HCT116 (cell line): ENCODE measurements around the gene JAG1. TPM values are rescaled to one million over a fixed set of nuclear protein-coding genes. Genes with fewer than 3 reads are reported as not detected.

Experiments
- ATAC-seq: fragments of 200-7000 bp; cut with Tn5 transposase; 2 replicates; pipeline ENCODE4 v1.9.1; 2020; ENCODE audit warnings: mild to moderate bottlenecking, moderate library complexity
- BruUV-seq: library from RNA; stranded (reverse); fragments of 400-500 nt; replicated peaks from 2 replicates; lab custom pipeline; 2021; lab: Mats Ljungman, UMichigan
- CTCF ChIA-PET: fragments of 300-600 bp; sonication (Branson Sonifier 250); formaldehyde crosslinking; loops from one replicate; lab custom pipeline; 2021; ENCODE audit warnings: antibody characterized with exemption; lab: Charles Lee
- POLR2A ChIA-PET: fragments of 300-600, 350-600 bp; sonication (Branson Sonifier 250); formaldehyde crosslinking; loops from one replicate; lab custom pipeline; 2021; ENCODE audit warnings: antibody characterized with exemption; lab: Charles Lee
- RAD21 ChIA-PET, 2 experiments: fragments of 300-600 bp; sonication (Branson Sonifier 250); formaldehyde crosslinking; loops; one replicate each; lab custom pipeline; 2023; ENCODE audit warnings: low total read pairs in 2 of 2; ENCODE audit not compliant: uncharacterized antibody in 2 of 2, unreplicated experiment in 2 of 2, low non-redundant PET in 1 of 2; lab: Charles Lee
- DNase-seq: peaks from one replicate; pipeline ENCODE4 v3.0.0-alpha.2; 2010; ENCODE audit warnings: low read depth, low spot score
- H2AFZ ChIP-seq: fragments of 200-600 bp; shearing (Covaris generic), sonication (generic); 2 replicates; pipeline ENCODE4 v1.6.1; 2017; ENCODE audit warnings: low read depth, mixed run types, mixed read lengths, antibody characterized with exemption, low read length; ENCODE audit not compliant: poor library complexity, severe bottlenecking
- H3K27ac ChIP-seq: 2 replicates; pipeline ENCODE4 v1.5.1; 2012; ENCODE audit warnings: low read depth, low read length
- H3K27me3 ChIP-seq: fragments of 200-600 bp; sonication (generic); 2 replicates; pipeline ENCODE4 v1.6.1; 2016; ENCODE audit warnings: mixed run types, low read length, mixed read lengths; ENCODE audit not compliant: insufficient read depth
- H3K36me3 ChIP-seq, 2 experiments: fragments of 200-500 bp in 1 of 2; fragments of 200-600 bp in 1 of 2; sonication (Bioruptor generic) in 1 of 2; sonication (generic) in 1 of 2; 2 replicates each; pipeline versions ENCODE4 v1.5.1 to v1.6.1; 2014 to 2016; ENCODE audit warnings: low read length in 2 of 2, inconsistent platforms in 1 of 2, mixed read lengths in 1 of 2, mixed run types in 1 of 2; ENCODE audit not compliant: insufficient read depth in 2 of 2, control insufficient read depth in 1 of 2
- H3K4me1 ChIP-seq, 2 experiments: fragments of 200-600 bp in 1 of 2; sonication (generic) in 1 of 2; 2 replicates each; pipeline versions ENCODE4 v1.5.1 to v1.6.1; 2012 to 2017; ENCODE audit warnings: low read length in 2 of 2, inconsistent platforms in 1 of 2, mild to moderate bottlenecking in 1 of 2, mixed read lengths in 1 of 2, mixed run types in 1 of 2, moderate library complexity in 1 of 2; ENCODE audit not compliant: insufficient read depth in 2 of 2, control insufficient read depth in 1 of 2
- H3K4me2 ChIP-seq: fragments of 200-600 bp; sonication (generic); 2 replicates; pipeline ENCODE4 v1.6.1; 2017; ENCODE audit warnings: mixed run types, low read length, mixed read lengths
- H3K4me3 ChIP-seq, 2 experiments: fragments of 200-600 bp in 1 of 2; sonication (generic) in 1 of 2; replicated peaks in 1 of 2; 2 replicates each; pipeline ENCODE4 v1.5.1; 2011 to 2016; ENCODE audit warnings: low read length in 2 of 2, control low read depth in 1 of 2, low read depth in 1 of 2, mild to moderate bottlenecking in 1 of 2, mixed read lengths in 1 of 2, mixed run types in 1 of 2
- H3K79me2 ChIP-seq: fragments of 200-600 bp; sonication (generic); 2 replicates; pipeline ENCODE4 v1.6.1; 2017; ENCODE audit warnings: mild to moderate bottlenecking, mixed run types, low read length, moderate library complexity, mixed read lengths; ENCODE audit not compliant: insufficient read depth
- H3K9ac ChIP-seq: fragments of 200-600 bp; sonication (generic); 2 replicates; pipeline ENCODE4 v1.6.1; 2016; ENCODE audit warnings: low read length, mixed read lengths
- H3K9me2 ChIP-seq: fragments of 200-600 bp; sonication (generic), shearing (Covaris generic); 2 replicates; pipeline ENCODE4 v1.6.1; 2017; ENCODE audit warnings: mixed run types, mild to moderate bottlenecking, moderate library complexity; ENCODE audit not compliant: insufficient read depth
- H3K9me3 ChIP-seq, 2 experiments: fragments of 200-500 bp in 1 of 2; fragments of 200-600 bp in 1 of 2; sonication (Bioruptor generic) in 1 of 2; sonication (generic) in 1 of 2; 2 replicates each; pipeline ENCODE4 v1.6.1; 2014 to 2017; ENCODE audit warnings: low read length in 2 of 2, mixed read lengths in 2 of 2, inconsistent platforms in 1 of 2, low read depth in 1 of 2, mild to moderate bottlenecking in 1 of 2, mixed run types in 1 of 2, moderate library complexity in 1 of 2; ENCODE audit not compliant: control insufficient read depth in 1 of 2, insufficient read depth in 1 of 2
- H4K20me1 ChIP-seq: fragments of 200-600 bp; sonication (generic), shearing (Covaris generic); 2 replicates; pipeline ENCODE4 v1.6.1; 2017; ENCODE audit warnings: mixed run types, mild to moderate bottlenecking, moderate library complexity; ENCODE audit not compliant: insufficient read depth
- ATF3 ChIP-seq: IDR thresholded peaks from 2 replicates; pipeline ENCODE4 v1.6.1; 2012
- CEBPB ChIP-seq: IDR thresholded peaks from 2 replicates; pipeline ENCODE4 v1.6.1; 2012; ENCODE audit warnings: low read depth
- CTCF ChIP-seq, 3 experiments: fragments of 200-600 bp in 1 of 3; sonication (generic) in 1 of 3; IDR thresholded peaks in 2 of 3; conservative IDR thresholded peaks in 1 of 3; 2 replicates each; pipeline ENCODE4 v1.5.1; 2012 to 2017; ENCODE audit warnings: low read depth in 2 of 3, low read length in 2 of 3, antibody characterized with exemption in 1 of 3, borderline replicate concordance in 1 of 3, control low read depth in 1 of 3, mild to moderate bottlenecking in 1 of 3, mixed read lengths in 1 of 3, mixed run types in 1 of 3, moderate library complexity in 1 of 3; ENCODE audit not compliant: insufficient read depth in 1 of 3
- ELF1 ChIP-seq: IDR thresholded peaks from 2 replicates; pipeline ENCODE4 v1.6.1; 2012; ENCODE audit warnings: low read depth, borderline replicate concordance
- EZH2 ChIP-seq: fragments of 200-600 bp; sonication (generic); IDR thresholded peaks from 2 replicates; pipeline ENCODE4 v1.6.1; 2017; ENCODE audit warnings: antibody characterized with exemption, mixed run types
- FOSL1 ChIP-seq: IDR thresholded peaks from 2 replicates; pipeline ENCODE4 v1.6.1; 2012; ENCODE audit warnings: low read depth
- MAX ChIP-seq: IDR thresholded peaks from 2 replicates; pipeline ENCODE4 v1.6.1; 2012
- POLR2A ChIP-seq: IDR thresholded peaks from 2 replicates; pipeline ENCODE4 v1.7.0; 2011; ENCODE audit warnings: borderline replicate concordance; ENCODE audit not compliant: insufficient read depth, insufficient read length; ENCODE audit errors: extremely low read depth
- POLR2AphosphoS5 ChIP-seq: IDR thresholded peaks from 2 replicates; pipeline ENCODE4 v1.6.1; 2011; ENCODE audit warnings: mild to moderate bottlenecking, low read depth, low read length, moderate library complexity
- REST ChIP-seq: IDR thresholded peaks from 2 replicates; pipeline ENCODE4 v1.6.1; 2012; ENCODE audit warnings: low read depth
- SP1 ChIP-seq: IDR thresholded peaks from 2 replicates; pipeline ENCODE4 v1.6.1; 2012; ENCODE audit warnings: low read depth
- SRF ChIP-seq: IDR thresholded peaks from 2 replicates; pipeline ENCODE4 v1.6.1; 2012; ENCODE audit warnings: low read depth
- YY1 ChIP-seq: IDR thresholded peaks from 2 replicates; pipeline ENCODE4 v1.6.1; 2011; ENCODE audit warnings: low read length, low read depth, moderate library complexity, mild to moderate bottlenecking; ENCODE audit not compliant: insufficient replicate concordance; ENCODE audit errors: extremely low read depth
- ZBTB33 ChIP-seq: IDR thresholded peaks from 2 replicates; pipeline ENCODE4 v1.6.1; 2011; ENCODE audit warnings: mild to moderate bottlenecking, low read length, moderate library complexity; ENCODE audit not compliant: insufficient replicate concordance; ENCODE audit errors: extremely low read depth
- ZNF274 ChIP-seq: fragments of 200-500 bp; sonication (Bioruptor generic); IDR thresholded peaks from 2 replicates; pipeline ENCODE4 v1.6.1; 2014; ENCODE audit warnings: mild to moderate bottlenecking, low read depth, low read length, inconsistent platforms
- intact Hi-C: fragments of 100-400 bp; cut with micrococcal nuclease; formaldehyde crosslinking; loops from 2 replicates; pipeline ENCODE4 v1.10.0; 2022
- total RNA-seq: library from RNA; stranded (reverse); gene quantifications from one replicate; pipeline ENCODE4 v1.2.1, GENCODE V29; 2021; ENCODE audit not compliant: unreplicated experiment

The JAG1 gene
- total RNA-seq, 1 experiment from 2014 or later: 31.9 TPM

GRCh38 chr20:10718661-10719060 is 44.9 kb upstream of the JAG1 start:
- no peak overlapping the region for H3K4me3 ChIP-seq
- POLR2A ChIA-PET: no interaction called here
- intact Hi-C loops: no loop called here
- DNase-seq (no peak), ATAC-seq (no peak)
- H4K20me1 ChIP-seq: no peaks in the 10 kb centered on the region
- no peak overlapping the region for H3K4me2 ChIP-seq
- H3K27me3 ChIP-seq: no peaks in the 10 kb centered on the region
- H3K9me3 ChIP-seq: no peaks in the 10 kb centered on the region
- no peaks in the 10 kb centered on the region for H3K36me3 ChIP-seq
- CTCF ChIA-PET: no interaction called here
- H3K27ac ChIP-seq: no peak overlapping the region
- no peak overlapping the region for H3K9ac ChIP-seq
- H2AFZ ChIP-seq: no peak overlapping the region
- peaks cover 8 to 17% of the 10 kb centered on the region in 2 experiments; a peak in 3 of 4 replicates for H3K4me1 ChIP-seq
- H3K9me2 ChIP-seq: no peaks in the 10 kb centered on the region
- TF ChIP-seq EZH2 (no peak), YY1 (no peak), ZBTB33 (no peak), POLR2A (no peak), SRF (no peak), FOSL1 (no peak), REST (no peak), ELF1 (no peak), ATF3 (no peak), SP1 (no peak), POLR2AphosphoS5 (no peak), CTCF (IDR thresholded peaks at IDR 0.05 in 2 of 3, conservative IDR thresholded peaks at IDR 0.05 in 1 of 3; ENCODE audit: borderline replicate concordance in 1 of 3, insufficient read depth in 1 of 3, low read depth in 2 of 3, low read length in 2 of 3) (no peak), ZNF274 (no peak), CEBPB (no peak), MAX (no peak)
- no TSS peak for BruUV-seq
- RAD21 ChIA-PET: no interaction called here
- H3K79me2 ChIP-seq: no peaks in the 10 kb centered on the region
